HG02938 (cell line): ENCODE data around the gene OTOF.

Experiments used
- ATAC-seq: cut with Tn5 transposase; IDR thresholded peaks from one replicate; pipeline ENCODE4 v1.9.1; 2021; ENCODE audit warnings: mild to moderate bottlenecking, moderate library complexity; ENCODE audit not compliant: unreplicated experiment

Gene OTOF

GRCh38 chr2:26477911-26478253 is at the start of gene OTOF:
Gene OTOF (minus strand): TSS chr2:26478124.
- ATAC-seq = no peak

- no peak for ATAC-seq
These were observed 48.7 kb upstream of the OTOF start for GRCh38 chr2:26526589-26526988.

- no peak for ATAC-seq
These were observed 48.2 kb upstream of the OTOF start for GRCh38 chr2:26526105-26526504.

- no peak for ATAC-seq
These were observed 45.8 kb upstream of the OTOF start for GRCh38 chr2:26523750-26524149.

- ATAC-seq = no peak
These were observed 44.8 kb upstream of the OTOF start for GRCh38 chr2:26522751-26523171.

GRCh38 chr2:26522325-26522724 is 44.4 kb upstream of the OTOF start:
- no peak for ATAC-seq

GRCh38 chr2:26521913-26522180 is 43.9 kb upstream of the OTOF start:
- no peak for ATAC-seq

GRCh38 chr2:26521054-26521912 is 43.4 kb upstream of the OTOF start:
- no peak for ATAC-seq

- ATAC-seq = no peak
These were observed 42.2 kb upstream of the OTOF start for GRCh38 chr2:26520148-26520449.

GRCh38 chr2:26519396-26520147 is 41.6 kb upstream of the OTOF start:
- no peak for ATAC-seq

GRCh38 chr2:26516781-26517180 is 38.9 kb upstream of the OTOF start:
- ATAC-seq = no peak

GRCh38 chr2:26516246-26516645 is 38.3 kb upstream of the OTOF start:
- ATAC-seq = no peak

- no peak for ATAC-seq
These were observed 37.8 kb upstream of the OTOF start for GRCh38 chr2:26515771-26516170.

- ATAC-seq = no peak
These were observed 36.1 kb upstream of the OTOF start for GRCh38 chr2:26514045-26514444.

GRCh38 chr2:26513261-26513660 is 35.3 kb upstream of the OTOF start:
- no peak for ATAC-seq

- ATAC-seq = no peak
These were observed 33.5 kb upstream of the OTOF start for GRCh38 chr2:26511466-26511865.

- ATAC-seq = no peak
These were observed 32.5 kb upstream of the OTOF start for GRCh38 chr2:26510344-26510973.

GRCh38 chr2:26509141-26509540 is 31.2 kb upstream of the OTOF start:
- no peak for ATAC-seq

GRCh38 chr2:26507932-26508331 is 30.0 kb upstream of the OTOF start:
- ATAC-seq = no peak

GRCh38 chr2:26507088-26507487 is 29.2 kb upstream of the OTOF start:
- ATAC-seq = no peak

- ATAC-seq = no peak
These were observed 28.4 kb upstream of the OTOF start for GRCh38 chr2:26506279-26506678.

- no peak for ATAC-seq
These were observed 26.1 kb upstream of the OTOF start for GRCh38 chr2:26504002-26504401.
